ENCODE measurements around the gene SLCO2A1.
A peak's percentile ranks its signal among the peaks of the same experiment; 100 is the strongest.

The SLCO2A1 gene

DNA sequence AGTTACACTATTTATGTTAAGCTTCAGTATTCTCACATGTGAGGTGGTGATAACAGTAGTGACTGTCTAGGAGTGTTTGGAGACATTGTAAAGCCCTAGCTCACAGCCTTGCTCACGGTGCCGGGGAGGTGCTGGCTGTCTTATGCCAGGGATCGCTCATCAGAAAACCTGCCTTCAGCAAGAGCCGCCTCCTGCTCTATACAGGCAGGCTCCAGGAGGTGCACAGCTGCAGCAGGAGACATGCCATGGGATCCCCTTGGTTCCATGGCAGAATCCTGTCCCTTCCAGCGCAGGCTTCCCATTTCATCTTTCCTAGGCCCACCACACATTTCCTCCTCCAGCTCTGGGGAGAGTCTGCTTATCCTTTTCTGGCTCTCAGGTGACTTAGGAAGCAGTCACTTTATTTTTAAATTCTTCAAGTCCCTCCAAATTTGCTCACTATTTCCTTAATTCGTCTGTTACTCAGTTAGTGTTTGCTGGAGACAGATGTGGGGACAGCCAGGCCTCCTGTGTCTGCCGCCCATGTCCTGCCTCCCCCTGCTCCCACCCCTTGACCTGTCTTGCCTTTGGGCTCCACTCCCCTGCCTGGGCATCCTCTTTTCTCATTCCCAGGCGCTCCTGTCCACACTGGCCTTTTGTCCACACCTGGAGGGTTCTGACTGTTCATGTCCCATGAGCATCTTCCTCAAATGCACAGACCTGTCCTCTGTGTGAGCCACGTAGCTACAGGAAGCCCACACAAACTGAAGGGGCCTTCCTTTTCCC lies 31.7 kb downstream of the SLCO2A1 start:
- DNase-seq: no peak

DNA sequence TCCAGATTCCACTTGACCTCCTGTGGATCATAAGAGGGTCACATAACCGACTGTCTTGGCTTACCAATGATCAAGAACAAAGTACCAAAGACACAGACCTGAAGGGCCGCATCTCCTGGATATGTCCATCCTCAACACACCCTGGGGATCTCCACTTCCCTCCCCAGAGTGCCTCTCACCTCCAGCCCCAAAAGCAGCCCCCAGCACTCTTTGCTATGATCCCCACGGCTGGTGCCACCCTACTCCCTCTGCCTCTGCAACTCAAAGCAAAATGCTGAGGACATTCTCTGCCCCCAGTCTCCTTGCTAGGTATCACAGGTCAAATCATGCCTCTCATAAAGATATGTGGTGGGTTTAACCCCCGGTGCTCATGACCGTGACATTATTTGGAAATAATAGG lies 32.7 kb downstream of the SLCO2A1 start:
- DNase-seq: no peak

DNA sequence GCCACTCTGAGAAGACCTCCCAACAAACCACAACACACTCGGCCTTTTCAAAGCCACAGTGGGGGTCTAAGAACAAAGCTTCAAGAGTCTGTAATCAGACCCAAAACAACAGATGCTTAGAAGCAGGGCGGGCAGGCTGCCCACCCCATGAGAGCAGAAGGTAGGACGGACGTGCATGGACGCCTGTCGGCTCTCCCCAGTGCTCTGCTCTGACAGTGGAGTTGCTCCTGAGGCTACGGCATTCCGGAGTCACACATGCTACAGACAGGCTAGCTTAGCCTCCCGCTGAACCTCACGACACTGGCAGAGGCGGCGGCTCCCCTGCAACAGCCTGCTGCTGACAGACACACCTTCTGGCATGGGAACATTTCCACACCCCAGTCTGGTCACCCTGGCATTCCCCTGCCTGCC lies 33.5 kb downstream of the SLCO2A1 start:
- no peak for DNase-seq

GRCh38 chr3:133995264-133995663 lies 34.5 kb downstream of the SLCO2A1 start:
- no peak for DNase-seq

- no peak for DNase-seq
Measured at GRCh38 chr3:133994166-133994890, 35.4 kb downstream of the SLCO2A1 start.

GRCh38 chr3:133992951-133993620 lies 36.6 kb downstream of the SLCO2A1 start:
- no peak for DNase-seq

- no peak for DNase-seq
Measured at GRCh38 chr3:133992381-133992780, 37.3 kb downstream of the SLCO2A1 start.

DNA sequence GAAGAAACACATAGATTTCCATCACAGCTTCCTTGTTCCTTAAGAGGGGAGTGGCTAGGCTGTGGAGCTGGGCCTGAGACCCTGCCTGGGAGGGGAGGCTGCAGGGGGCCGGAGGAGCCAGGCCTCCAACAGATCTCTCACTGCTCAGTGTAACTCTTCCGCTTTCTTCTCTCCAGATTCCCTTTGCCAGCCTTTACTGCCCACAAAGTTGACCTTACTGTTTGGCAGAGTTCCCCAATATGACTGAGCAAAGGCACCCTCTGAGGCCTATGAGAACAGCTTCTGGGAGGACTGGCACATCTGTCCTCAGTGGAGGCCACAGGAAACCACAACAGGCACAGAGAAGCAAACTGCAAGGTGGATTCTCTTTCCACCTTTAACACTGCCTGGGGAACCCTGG lies 38.1 kb downstream of the SLCO2A1 start:
- DNase-seq: peak; percentile 68

DNA sequence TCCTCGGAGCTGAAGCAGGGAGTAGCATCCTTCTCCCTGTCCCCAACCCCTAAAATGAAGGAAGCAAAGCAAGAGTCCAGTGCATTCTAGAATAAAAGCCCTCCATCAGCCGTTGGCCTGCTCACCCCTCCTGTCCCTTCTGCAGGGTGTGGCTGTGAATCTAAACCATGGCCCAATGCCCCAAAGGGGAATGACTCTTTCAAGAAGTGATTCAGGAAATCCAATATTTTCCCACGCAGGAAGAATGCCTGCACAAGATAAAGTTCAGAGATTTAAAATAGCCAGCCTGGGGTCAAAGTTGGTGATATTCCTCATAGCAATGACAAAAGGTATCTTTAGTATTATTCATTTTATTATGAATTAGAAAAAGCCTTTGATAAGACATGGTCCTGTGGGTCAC lies 38.5 kb downstream of the SLCO2A1 start:
- no peak for DNase-seq

DNA sequence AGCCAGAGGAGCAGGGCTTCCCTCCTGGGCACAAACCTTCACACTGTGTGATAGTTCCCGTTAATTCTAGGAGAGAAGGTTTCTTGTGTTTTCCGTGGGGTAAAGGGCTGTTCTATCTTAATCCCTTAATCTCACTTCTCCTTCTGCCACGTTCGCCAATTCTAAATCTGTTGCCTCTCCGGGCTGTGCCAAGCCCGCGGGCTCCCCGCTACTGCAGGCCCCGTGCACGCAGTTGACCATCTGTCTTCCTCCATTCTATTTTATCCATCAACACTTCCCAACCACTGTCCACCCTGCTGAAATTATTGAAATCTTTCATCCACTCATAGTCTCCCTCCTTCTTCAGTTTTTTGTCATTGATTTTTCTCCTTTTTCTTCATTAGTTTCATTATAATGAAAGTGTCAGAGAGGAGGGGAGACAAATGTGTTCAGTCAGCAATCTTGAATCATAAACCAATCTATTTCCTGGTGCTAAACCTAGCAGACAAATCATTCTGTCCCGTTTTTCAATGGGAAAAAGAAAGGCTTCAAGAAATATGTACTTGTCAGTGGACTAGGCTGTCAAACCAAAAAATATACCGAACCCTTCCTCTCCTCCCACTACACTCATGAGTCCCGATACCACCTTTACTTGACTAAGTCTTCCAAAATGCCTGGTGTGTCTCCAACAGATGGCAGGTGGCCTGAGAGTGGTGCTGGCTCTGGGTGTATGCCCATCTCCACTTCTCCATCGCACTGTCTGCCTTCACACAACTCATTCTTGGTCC lies 39.6 kb downstream of the SLCO2A1 start:
- DNase-seq: no peak

DNA sequence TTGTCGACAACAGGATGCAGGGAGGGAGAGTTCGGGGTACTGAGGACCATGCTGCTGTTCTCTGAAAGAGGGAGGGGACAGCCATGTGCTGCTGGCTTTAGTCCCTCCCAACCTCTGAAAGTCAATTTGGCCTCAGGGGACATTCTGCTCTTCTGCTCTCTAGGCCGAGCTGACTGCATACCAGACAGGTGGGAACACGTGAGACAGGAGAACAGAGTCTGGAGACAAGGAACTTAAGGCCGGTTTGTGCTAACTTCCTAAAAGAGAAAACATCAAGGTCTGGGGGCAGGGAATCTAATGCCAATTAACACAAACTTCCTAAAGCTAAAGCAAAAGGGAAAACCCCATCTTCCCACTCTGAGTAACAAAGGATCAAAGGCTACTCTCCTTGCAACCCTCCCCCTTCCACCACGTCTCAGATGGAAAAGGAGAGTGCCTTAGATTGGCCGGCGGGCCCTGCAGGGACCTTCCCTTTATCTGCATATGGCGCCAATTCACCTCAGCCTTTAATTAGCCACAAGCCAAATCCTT lies 41.0 kb downstream of the SLCO2A1 start:
- no peak for DNase-seq

DNA sequence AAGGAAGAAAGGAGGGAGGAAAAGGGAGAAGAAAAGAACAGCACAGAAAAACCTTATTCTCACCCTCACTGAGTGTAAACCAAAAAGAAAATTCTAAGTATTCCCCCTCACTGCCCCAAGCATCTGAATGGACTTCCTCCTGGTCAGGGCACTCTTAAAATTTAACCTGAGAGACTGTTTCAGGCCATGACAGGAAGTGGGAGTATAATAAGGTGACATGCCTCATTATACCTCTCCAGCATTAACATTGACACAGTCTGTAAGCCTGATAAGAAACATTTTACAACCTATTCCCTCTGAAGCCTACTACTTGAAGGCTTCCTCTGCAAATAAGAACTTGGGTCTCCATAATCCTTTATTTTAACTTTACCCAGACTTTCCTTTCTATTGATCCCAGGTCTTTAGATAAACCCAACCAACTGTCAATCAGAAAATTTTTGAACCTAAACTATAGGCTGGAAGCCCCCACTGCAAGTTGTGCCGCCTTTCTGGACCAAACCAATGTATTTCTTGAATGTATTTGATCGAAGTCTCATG lies 41.7 kb downstream of the SLCO2A1 start:
- DNase-seq: no peak

DNA sequence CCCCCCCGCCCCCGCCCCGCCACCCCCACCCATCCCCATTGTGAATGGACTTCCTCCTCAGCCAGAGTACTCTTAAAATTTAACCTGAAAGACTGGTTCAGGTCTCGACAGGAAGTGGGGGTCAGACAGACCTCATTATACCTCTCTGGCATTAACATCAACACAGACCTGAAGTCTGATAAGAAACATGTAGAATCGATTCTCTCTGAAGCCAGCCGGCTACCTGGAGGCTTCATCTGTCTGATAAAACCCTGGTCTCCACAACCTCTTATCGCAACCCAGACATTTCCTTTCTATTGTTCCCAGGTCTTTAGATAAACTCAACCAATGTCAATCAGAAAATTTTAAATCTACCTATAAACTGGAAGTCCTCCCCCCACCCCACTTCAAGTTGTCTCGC lies 42.6 kb downstream of the SLCO2A1 start:
- DNase-seq: no peak

- DNase-seq: no peak
Measured at GRCh38 chr3:133986311-133986710, 43.4 kb downstream of the SLCO2A1 start.

DNA sequence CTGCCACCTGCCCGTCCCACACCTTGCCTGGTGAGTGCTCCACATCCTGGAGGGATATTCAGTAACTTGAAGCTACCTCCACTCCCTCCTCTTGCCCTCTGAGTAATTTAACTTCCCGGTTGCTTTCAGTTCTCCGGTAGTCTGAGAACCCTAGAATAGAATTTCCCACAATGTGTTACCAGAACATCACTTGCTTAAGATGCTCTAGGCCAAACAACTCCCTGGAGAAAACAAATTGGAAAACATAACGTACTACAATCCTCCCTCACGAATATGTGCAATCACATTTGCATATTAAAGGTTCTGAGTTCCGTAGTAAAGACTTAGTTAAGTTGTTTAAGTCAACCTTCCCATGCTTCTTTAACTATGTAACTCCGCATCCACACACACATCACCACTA lies 44.8 kb downstream of the SLCO2A1 start:
- no peak for DNase-seq

DNA sequence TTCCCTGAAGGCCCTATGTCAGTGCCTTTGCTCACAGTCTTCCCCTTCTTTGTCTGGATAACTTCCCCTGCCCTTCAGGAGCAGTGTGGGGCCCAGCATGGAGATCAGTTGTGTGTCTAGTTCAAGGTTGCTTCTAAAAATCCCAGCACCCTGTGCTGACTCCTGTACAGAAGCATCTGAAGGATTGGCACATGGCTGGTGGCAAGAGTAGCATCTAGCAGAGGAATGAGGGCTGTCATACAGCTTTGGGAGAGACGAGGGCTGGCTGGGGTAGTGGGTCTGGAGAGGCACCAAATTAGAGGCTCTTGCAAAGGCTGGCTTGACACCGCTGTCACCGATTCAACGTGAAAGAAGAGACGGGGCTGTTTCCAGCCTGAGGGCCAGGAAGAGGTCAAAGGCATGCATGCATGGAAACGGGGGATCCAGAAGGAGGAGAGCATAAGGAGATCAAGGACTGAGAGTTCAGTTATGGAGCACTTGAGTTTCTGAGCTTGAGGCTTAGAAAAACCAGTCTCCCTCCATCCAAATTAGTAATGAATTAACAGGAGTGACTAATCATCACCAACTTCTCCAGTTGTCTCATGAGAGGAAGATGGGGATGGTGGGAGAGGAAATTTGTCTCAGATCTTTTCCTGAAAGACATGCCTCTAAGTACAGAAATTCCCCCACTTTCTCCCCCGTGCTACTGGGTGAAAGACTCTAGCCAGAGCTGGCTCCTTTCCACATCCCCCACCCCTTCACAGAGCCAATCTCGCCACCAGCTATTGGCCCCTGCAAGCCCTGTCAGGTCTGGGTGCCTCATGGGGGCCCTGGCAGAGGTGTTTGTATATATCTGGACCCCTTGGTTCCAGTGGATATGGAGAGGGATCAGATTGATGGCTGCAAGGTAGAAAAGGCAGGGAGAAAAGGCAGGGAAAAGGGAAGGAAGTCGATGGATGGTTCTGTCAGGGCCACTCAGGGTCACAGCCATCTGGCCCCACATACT lies 45.9 kb downstream of the SLCO2A1 start:
- DNase-seq: no peak

GRCh38 chr3:133983126-133983525 lies 46.6 kb downstream of the SLCO2A1 start:
- DNase-seq: no peak

DNA sequence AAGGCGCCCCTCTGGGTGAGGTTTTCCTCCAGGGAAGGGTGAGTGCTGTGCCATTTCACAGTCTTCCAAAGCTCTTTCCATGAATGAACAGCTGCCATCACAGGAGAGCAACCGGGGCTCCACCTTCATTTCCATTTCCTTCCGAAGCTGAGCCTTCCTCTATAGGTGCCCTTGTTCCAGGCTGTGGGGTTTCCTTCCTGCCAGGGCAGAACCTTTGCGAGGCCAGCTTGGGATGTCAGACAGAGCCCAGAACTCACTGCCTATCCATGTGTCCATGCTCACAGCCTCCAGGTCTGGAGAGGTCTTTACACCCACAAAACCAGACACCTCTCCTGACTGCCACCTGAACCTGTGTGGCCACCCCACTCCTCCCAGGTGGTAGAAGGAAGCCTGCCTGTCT lies 49.2 kb downstream of the SLCO2A1 start:
- no peak for DNase-seq

DNA sequence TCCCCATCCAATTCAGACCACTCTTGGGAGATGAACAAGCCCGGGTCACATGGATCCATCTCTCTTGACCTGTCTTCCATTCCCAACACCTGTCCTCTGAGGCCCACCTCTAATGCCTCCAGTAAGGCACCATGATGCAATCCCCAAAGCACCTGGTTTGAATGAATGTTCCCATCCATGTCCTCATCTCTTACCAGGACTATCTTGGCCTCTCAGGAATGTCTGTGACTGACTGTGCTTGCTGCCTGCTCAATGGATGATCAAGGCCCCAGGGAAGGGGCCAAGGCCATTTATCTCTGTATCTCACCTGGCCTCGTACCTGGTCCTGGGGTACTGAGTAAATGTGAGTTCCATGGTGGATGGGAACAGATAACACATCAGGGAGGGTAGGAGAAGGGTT lies 49.7 kb downstream of the SLCO2A1 start:
- no peak for DNase-seq

GRCh38 chr3:133979553-133979952 lies 50.2 kb downstream of the SLCO2A1 start:
- DNase-seq: no peak

- DNase-seq: no peak
Measured at GRCh38 chr3:133977568-133977967, 52.2 kb downstream of the SLCO2A1 start.
